A204.1 (cell line): ENCODE measurements around the gene ZNF281.

Experiments used
- FAIRE-seq: peaks from 2 replicates; lab custom pipeline; 2012; peaks lifted over from hg19 to GRCh38; lab: Jason Lieb, UNC

Gene ZNF281

DNA sequence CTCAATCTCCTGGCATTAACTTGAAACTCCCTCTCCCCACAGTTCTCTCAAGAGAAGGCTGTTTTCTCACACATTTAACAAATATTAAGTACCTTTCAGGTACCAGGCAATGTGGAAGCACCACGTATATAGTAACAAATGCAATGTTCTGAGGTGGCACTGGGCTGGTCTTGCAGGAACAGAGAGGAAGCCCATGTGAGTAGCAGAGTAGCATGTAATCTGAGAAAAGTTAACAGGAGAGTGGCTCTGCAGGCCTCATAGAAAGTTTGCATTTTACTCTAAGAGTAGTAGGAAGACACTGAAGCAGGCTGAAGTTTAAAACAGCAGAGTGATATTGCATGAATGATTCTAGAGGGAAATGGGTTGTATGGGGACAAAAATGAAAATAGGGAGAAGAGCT lies 21.0 kb downstream of the ZNF281 start:
- no peak for FAIRE-seq

DNA sequence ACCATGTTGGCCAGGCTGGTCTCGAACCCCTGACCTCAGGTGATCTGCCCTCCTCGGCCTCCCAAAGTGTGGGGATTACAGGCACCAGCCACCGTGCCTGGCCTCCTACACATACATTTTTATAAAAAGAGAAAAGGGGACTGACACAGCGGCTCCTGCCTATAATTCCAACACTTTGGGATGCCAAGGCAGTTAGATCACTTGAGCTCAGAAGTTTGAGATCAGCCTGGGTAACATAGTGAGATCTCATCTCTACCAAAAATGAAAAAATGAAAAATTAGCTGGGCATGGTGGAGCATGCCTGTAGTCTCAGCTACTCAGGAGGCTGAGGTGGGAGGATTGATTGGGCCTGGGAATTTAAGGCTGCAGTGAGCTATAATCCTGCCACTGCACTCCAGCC lies 23.4 kb downstream of the ZNF281 start:
- FAIRE-seq: no peak

DNA sequence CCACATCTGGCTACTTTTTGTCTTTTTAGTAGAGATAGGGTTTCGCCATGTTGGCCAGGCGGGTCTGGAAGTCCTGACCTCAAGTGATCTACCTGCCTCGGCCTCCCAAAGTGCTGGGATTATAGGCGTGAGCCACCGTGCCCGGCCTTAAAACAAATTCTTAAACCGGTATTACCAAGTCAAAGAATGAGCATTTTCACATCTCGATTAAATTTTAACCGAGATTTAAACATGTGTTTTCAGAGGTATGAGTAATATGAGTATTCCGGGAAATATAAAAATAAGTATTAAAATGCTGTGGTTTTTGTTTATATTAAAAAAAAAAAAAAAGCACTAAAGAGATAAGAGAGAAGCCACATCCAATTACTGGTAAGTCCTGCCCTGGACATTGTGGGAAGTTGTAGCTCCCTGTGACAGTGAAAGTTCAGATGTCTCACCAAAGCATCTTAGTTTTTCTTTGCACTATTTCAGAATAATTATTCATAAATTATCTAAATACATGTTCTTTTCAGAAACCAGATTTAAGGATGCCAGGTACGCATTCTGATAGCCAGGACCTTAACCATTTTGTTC lies 24.9 kb downstream of the ZNF281 start:
- no peak for FAIRE-seq

DNA sequence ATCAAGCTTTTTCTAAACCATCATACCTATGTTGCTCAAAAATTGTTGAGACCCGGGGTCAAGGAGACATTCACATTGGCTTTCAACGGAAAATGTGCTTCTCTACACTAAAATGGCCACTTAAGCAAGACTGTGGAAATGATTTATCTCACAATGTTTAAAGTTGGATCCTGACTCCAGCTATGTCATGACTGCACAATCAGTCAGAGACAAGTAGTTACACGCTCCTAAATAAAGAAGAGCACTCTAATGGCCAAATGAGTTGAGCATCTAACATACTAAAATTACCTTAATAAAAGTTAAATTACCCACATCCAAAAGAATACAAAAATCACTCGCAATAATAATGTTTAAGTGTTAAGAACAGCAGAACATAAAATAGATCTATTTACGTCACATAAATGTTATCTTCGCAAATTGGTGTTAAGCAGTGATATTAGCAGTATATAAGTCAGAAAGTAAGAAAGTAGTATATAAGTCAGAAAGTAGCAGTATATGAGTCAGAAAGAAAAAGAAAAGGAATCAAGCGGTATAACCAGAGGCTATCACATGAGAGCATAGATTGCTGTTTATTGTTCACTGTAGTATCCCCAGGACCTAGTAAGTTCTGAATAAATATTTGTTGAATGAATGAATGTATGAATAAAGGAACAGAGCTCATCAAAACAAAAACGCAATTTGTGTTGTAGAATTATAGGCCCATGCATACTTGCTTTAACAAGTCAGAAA lies 28.4 kb downstream of the ZNF281 start:
- no peak for FAIRE-seq

DNA sequence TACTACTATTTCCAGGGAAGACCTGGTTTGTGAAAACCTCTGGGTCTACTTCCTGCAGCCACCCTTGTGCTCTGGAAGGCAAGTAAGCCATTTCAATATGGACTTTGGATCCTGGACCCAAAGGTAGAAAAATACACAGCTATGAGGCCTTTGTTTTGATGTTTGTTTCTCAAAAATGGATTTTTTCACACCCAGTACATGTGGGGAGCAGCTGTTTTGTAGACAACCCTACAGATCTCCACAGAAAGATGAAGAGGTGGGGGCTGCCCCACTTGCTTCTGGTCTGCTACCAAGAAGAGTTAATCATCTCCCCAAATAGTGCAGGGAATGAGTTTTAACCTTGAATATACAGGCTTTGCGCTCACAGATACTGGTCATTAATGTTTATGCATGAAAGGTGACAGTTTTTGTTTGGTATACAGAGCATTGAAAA lies 29.2 kb downstream of the ZNF281 start:
- FAIRE-seq: no peak

- no peak for FAIRE-seq
These were observed 29.8 kb downstream of the ZNF281 start for GRCh38 chr1:200379940-200380588.

DNA sequence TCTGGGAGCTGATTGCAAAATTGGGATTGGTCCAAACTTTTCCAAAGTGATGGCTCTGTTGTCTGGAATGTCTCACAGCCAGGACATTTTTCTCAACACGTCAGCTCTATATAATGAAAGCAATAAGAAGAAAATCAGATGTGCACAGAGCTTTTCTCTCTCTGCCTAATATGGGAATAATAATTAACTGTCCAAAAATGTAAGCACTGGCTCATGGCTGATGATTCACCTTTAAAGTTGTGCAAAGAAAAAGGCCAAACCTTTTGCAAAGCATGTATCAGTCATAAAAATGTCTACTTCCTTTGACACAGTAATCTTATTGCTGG lies 30.4 kb downstream of the ZNF281 start:
- no peak for FAIRE-seq

DNA sequence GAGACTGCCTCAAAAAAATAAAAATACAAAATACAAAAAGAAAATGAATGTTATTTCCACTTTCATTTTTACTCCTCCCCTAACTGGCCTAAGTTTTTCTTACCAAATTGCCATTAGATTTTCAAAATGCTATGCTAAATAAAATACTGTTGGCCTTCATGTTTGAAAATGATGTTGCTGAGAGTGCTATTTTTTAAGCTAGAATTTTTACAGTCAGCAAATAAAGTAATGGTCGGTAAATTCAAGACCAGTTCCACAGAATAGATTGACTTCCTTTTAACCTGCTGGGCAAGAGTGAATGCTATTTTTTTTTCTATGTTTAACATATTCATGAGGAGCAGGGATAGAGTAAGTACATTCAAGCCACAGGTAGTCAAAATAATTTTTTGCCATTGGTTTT lies 31.7 kb downstream of the ZNF281 start:
- FAIRE-seq: no peak

DNA sequence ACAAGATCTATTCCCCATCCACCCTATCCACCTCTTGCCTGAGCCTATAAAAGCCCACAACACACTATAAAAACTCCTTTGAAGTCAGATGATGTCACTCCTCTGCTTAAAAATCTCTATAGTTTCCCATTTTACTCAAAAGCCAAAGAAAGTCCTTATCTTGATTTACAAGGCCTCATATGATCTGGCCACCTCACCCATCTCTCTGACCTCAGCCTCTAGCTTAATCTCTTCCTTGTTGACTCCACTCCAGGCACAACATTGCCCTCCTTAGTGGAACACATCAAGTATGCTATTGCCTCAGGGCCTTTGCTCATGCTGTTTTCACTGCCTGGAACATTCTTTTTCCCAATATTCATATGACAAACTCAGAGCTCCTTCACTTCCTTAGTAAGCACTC lies 33.3 kb downstream of the ZNF281 start:
- no peak for FAIRE-seq

- no peak for FAIRE-seq
These were observed 35.1 kb downstream of the ZNF281 start for GRCh38 chr1:200374569-200375295.

DNA sequence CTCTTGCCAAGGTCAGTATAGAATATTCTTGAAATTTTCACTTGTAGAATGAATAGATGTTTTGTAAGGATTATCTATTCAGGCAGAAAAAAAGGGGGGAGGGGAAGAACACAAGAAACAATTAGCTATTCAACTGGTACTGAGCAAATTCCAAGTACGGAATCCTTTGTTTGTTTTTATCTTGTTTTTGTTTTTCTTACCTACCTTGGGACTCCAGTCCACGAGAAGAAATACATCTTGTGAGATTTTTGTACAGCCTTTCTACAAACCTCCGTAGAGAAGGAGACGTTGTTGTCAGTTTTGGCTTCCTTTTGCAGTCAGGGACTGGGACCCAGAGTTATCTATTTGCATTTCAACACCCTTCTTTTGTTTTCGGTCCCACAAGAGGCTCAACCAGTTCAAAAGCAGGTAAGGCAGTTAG lies 36.0 kb downstream of the ZNF281 start:
- FAIRE-seq: no peak

GRCh38 chr1:200372885-200373181 lies 37.0 kb downstream of the ZNF281 start:
- no peak for FAIRE-seq

GRCh38 chr1:200372095-200372884 lies 37.5 kb downstream of the ZNF281 start:
- FAIRE-seq: no peak

- FAIRE-seq: no peak
These were observed 40.1 kb downstream of the ZNF281 start for GRCh38 chr1:200369706-200370105.

DNA sequence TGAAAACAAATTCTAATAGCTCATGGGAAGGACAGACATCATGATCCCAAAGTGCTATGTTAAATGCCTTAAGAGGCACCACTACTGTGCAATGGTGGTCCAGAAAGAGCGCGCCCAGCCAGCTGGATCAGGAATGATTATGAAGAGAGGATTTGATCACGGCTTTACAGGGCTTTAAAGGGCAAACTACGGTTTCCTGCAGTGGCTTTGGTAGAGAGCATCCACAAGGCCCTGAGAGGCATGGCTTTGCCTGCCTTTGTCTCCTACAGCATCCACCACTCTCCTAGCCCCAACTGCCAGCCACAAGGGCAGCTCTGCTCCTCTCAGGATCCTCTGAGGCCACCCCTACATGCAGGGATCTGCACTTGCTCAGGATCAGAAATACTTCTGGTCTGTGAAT lies 40.7 kb downstream of the ZNF281 start:
- FAIRE-seq: no peak

GRCh38 chr1:200368556-200368955 lies 41.3 kb downstream of the ZNF281 start:
- FAIRE-seq: no peak

- no peak for FAIRE-seq
These were observed 41.8 kb downstream of the ZNF281 start for GRCh38 chr1:200367841-200368534.

DNA sequence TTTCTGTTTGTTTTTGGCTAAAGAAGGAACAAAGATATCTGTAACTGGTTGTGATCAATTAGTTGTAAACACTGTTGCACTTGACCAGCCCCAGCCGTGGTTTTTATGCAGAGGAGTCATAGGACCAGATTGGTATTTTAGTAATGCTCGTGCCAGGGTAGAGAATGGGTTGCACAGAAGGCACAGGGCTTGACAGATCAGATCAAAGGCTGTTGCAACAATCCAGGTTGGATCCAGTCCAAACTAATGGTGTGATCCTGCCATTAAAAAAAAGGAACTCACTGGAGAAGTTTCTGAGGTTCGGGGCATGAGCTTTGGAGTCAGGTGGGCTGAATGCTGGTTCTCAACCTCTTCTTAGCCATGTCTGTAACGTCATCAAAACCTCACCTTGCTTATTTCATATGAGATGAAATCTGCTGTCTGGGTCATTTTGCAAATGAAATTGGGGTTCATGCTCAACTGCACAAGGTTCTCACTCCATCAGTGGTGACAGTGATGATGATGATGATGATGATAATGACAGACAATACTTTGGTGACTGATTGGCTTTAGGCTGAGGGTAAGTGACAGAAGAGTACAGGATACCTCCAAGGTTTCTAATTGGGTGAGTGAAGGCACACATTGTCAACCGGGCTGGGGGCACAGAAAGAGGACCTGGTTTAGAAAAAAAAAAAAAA lies 43.1 kb downstream of the ZNF281 start:
- FAIRE-seq: no peak

- FAIRE-seq: no peak
These were observed 43.9 kb downstream of the ZNF281 start for GRCh38 chr1:200365897-200366426.

DNA sequence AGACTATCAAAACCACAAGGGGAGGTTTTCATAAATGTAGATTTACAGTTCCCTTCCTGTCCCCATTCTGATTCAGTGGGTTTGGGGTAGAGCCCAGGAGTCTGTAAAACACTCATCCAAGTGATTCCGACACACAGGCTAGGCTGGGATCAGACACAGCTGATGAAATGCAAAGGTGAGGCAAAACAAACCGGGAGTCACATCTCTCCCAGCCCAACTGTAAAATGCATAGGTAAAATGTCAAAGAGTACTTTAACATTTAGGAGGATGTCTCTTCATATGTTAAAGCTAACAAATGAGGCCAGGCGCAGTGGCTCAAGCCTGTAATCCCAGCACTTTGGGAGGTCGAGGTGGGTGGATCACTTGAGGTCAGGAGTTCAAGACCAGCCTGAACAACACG lies 45.0 kb downstream of the ZNF281 start:
- FAIRE-seq: no peak

- no peak for FAIRE-seq
These were observed 45.6 kb downstream of the ZNF281 start for GRCh38 chr1:200364091-200364759.
